ENCODE results near the gene S100A6. TPM values are rescaled to one million over a fixed set of nuclear protein-coding genes. Genes with fewer than 3 reads are reported as not detected.

S100A6 gene
- polyA plus RNA-seq, 2 of the 4 experiments (the other 2 are of a cell fraction), result 898 to 3,552 TPM

DNA sequence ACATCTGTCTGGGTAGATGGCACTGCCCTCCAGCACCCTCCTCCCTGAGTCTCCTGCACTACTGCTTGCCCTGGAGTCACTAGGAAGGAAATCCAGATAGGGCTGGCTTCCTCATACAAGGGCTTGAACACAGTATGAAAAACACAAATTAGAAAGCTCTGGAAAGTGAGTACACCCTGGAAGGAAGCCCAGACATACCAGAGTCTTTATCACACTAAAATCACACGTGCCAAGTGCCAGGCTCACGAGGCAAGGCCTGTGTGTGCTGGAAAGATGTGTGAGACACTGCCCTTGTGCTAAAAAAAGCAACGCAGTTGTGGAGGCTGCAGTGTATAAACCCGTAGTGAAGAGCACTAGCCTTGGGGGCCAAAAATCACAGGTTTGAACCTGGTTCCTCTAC lies 47.1 kb downstream of the S100A6 start:
- peak overlapping the region in 1 of 2 experiments; percentile 39; a peak in 1 of 6 replicates for H3K27ac ChIP-seq
- FAIRE-seq, result no peak
- DNase-seq (ENCODE audit: low read depth in 1 of 2, low spot score in 1 of 2), result no peak
- ChIA-PET CTCF (interaction anchor here (1.3 to 24.0 kb wide), 3 partner anchors 22 to 134 kb away, joined by 5 to 731 read pairs (median 9); partner anchors contain the start of genes PGLYRP4 and S100A9), POLR2A (no interaction called here)
- H3K9me3 ChIP-seq, result no peaks in the 10 kb centered on the region
- H3K4me2 ChIP-seq, result no peak overlapping the region
- WGBS (ENCODE audit: missing lambda C conversion rate), result 31% methylated on average over 4 of the region's 4 CpGs
- H3K4me1 ChIP-seq, result peaks cover 23% of the 10 kb centered on the region
- H3K4me3 ChIP-seq, result no peak overlapping the region
- ATAC-seq, result no peak
- TF ChIP-seq CBX2 (IDR thresholded peaks at IDR 0.05; ENCODE audit: borderline replicate concordance, low read depth) (no peak), RAD21 (conservative IDR thresholded peaks at IDR 0.05 in 1 of 2, IDR thresholded peaks at IDR 0.05 in 1 of 2) (no peak), RARB (CRISPR knock-in tag; IDR thresholded peaks at IDR 0.05) (no peak), KDM1A (IDR thresholded peaks at IDR 0.05; ENCODE audit: low read depth) (no peak), RNF2 (IDR thresholded peaks at IDR 0.05; ENCODE audit: borderline replicate concordance, low read depth) (no peak), E2F6 (IDR thresholded peaks at IDR 0.05; ENCODE audit: borderline replicate concordance, low read depth) (no peak), ZFP36 (IDR thresholded peaks at IDR 0.05; ENCODE audit: borderline replicate concordance, partially characterized antibody) (no peak), EHMT2 (IDR thresholded peaks at IDR 0.05; ENCODE audit: low read depth) (no peak), HES2 (IDR thresholded peaks at IDR 0.05) (no peak), MAZ (IDR thresholded peaks at IDR 0.05; ENCODE audit: borderline replicate concordance, low read depth, low read length) (no peak)
- TF ChIP-seq, protein P1, sequence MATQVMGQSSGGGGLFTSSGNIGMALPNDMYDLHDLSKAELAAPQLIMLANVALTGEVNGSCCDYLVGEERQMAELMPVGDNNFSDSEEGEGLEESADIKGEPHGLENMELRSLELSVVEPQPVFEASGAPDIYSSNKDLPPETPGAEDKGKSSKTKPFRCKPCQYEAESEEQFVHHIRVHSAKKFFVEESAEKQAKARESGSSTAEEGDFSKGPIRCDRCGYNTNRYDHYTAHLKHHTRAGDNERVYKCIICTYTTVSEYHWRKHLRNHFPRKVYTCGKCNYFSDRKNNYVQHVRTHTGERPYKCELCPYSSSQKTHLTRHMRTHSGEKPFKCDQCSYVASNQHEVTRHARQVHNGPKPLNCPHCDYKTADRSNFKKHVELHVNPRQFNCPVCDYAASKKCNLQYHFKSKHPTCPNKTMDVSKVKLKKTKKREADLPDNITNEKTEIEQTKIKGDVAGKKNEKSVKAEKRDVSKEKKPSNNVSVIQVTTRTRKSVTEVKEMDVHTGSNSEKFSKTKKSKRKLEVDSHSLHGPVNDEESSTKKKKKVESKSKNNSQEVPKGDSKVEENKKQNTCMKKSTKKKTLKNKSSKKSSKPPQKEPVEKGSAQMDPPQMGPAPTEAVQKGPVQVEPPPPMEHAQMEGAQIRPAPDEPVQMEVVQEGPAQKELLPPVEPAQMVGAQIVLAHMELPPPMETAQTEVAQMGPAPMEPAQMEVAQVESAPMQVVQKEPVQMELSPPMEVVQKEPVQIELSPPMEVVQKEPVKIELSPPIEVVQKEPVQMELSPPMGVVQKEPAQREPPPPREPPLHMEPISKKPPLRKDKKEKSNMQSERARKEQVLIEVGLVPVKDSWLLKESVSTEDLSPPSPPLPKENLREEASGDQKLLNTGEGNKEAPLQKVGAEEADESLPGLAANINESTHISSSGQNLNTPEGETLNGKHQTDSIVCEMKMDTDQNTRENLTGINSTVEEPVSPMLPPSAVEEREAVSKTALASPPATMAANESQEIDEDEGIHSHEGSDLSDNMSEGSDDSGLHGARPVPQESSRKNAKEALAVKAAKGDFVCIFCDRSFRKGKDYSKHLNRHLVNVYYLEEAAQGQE (IDR thresholded peaks at IDR 0.05), result no peak
- TF ChIP-seq, protein P2, sequence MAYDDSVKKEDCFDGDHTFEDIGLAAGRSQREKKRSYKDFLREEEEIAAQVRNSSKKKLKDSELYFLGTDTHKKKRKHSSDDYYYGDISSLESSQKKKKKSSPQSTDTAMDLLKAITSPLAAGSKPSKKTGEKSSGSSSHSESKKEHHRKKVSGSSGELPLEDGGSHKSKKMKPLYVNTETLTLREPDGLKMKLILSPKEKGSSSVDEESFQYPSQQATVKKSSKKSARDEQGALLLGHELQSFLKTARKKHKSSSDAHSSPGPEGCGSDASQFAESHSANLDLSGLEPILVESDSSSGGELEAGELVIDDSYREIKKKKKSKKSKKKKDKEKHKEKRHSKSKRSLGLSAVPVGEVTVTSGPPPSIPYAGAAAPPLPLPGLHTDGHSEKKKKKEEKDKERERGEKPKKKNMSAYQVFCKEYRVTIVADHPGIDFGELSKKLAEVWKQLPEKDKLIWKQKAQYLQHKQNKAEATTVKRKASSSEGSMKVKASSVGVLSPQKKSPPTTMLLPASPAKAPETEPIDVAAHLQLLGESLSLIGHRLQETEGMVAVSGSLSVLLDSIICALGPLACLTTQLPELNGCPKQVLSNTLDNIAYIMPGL (CRISPR knock-in tag; IDR thresholded peaks at IDR 0.05; ENCODE audit: borderline replicate concordance), result no peak

DNA sequence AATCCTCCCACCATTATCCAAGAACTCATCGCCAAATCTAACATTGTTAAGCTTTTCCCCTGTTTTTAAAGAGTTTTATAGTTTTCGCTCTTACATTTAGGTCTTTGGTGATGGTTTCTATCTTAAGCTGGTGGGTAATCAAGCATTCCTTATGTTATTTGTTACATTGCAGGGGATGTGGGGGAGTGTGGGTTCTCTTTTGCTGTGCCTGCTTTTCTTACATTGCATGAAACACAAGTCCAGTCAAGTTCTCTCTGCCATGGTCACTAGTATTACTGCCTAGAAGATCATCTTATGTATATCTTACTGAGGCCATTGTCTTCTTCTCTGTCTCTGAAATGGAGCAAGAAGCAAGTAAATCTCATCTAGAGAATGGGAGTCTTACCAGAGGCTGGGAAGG lies 48.1 kb downstream of the S100A6 start:
- POLR2A ChIA-PET, result interaction anchor here (0.7 kb wide), 1 partner anchor 79 kb away, joined by 6 read pairs; no protein-coding TSS in a partner anchor
- no peak for FAIRE-seq
- WGBS (ENCODE audit: missing lambda C conversion rate), result 82% methylated on average over 2 of the region's 2 CpGs
- no peak for TF ChIP-seq SREBF2 (IDR thresholded peaks at IDR 0.05)
- no peak for TF ChIP-seq RAD21 (conservative IDR thresholded peaks at IDR 0.05 in 1 of 2, IDR thresholded peaks at IDR 0.05 in 1 of 2)
- no peak for TF ChIP-seq POLR2AphosphoS2 (conservative IDR thresholded peaks at IDR 0.05; ENCODE audit: low read length)
- TF ChIP-seq EP300 (IDR thresholded peaks at IDR 0.05), result no peak
- TF ChIP-seq HOXB13 (CRISPR knock-in tag; IDR thresholded peaks at IDR 0.05; ENCODE audit: low read depth), result no peak
- TF ChIP-seq, protein P1 (IDR thresholded peaks at IDR 0.05), result no peak
- no peak for TF ChIP-seq CEBPB (IDR thresholded peaks at IDR 0.05)
- no peak for TF ChIP-seq HOXA7 (CRISPR knock-in tag; IDR thresholded peaks at IDR 0.05)
- no peak for TF ChIP-seq POLR2A (IDR thresholded peaks at IDR 0.05; ENCODE audit: low read length)
- no peak for TF ChIP-seq NR3C1 (IDR thresholded peaks at IDR 0.05)
- no peak for TF ChIP-seq TFCP2L1 (CRISPR knock-in tag; IDR thresholded peaks at IDR 0.05)
- TF ChIP-seq, protein P3, sequence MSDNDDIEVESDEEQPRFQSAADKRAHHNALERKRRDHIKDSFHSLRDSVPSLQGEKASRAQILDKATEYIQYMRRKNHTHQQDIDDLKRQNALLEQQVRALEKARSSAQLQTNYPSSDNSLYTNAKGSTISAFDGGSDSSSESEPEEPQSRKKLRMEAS (IDR thresholded peaks at IDR 0.05), result no peak
- no peak for TF ChIP-seq ZFP36 (IDR thresholded peaks at IDR 0.05; ENCODE audit: borderline replicate concordance, partially characterized antibody)
- no peak for TF ChIP-seq ZC3H11A (IDR thresholded peaks at IDR 0.05)
- no peak for TF ChIP-seq HES2 (IDR thresholded peaks at IDR 0.05)
- no peak for TF ChIP-seq RFX5 (IDR thresholded peaks at IDR 0.05)
- no peak for TF ChIP-seq GATA3 (IDR thresholded peaks at IDR 0.05; ENCODE audit: borderline replicate concordance)

More for the DNA sequence above, 48.1 kb downstream of the S100A6 start:
- Histone ChIP-seq H3K4me3 (no peak overlapping the region), H3K4me2 (no peak overlapping the region), H3K9me3 (no peaks in the 10 kb centered on the region), H3K27ac (no peak overlapping the region), H3K4me1 (peaks cover 23% of the 10 kb centered on the region)
- no peak for ATAC-seq
- no peak for DNase-seq (ENCODE audit: low read depth in 1 of 2, low spot score in 1 of 2)
- CTCF ChIA-PET, result interaction anchor here (0.8 to 24.0 kb wide), 3 partner anchors 45 to 133 kb away, joined by 3 to 731 read pairs (median 3); partner anchors contain the start of genes PGLYRP4 and S100A9

Measured in A549 (cell line).